Activated CD4-positive, CD25-positive, alpha-beta regulatory T cell treated with anti-CD3 and anti-CD28 coated beads, Interleukin-2, amount 50 U/mL, for 24 hours (primary cell): Measurements from ENCODE around the gene RBSN.

Source experiments
- ATAC-seq, 2 donors: fragments of 150-1000 bp; cut with Tn5 transposase; one replicate each; pipeline ENCODE4 v1.10.0; 2021; ENCODE audit warnings: mild to moderate bottlenecking in 1 of 2, moderate library complexity in 1 of 2

The RBSN gene

GRCh38 chr3:15099364-15100098 lies 583 bp upstream of the RBSN start:
- ATAC-seq = no peak

GRCh38 chr3:15097891-15098290 lies 1.1 kb downstream of the RBSN start:
- ATAC-seq = no peak

GRCh38 chr3:15096046-15096445 lies 2.9 kb downstream of the RBSN start:
- ATAC-seq = no peak

- ATAC-seq = no peak
Measured at GRCh38 chr3:15094187-15094875, 4.6 kb downstream of the RBSN start.

GRCh38 chr3:15092686-15093085 lies 6.3 kb downstream of the RBSN start:
- no peak for ATAC-seq

GRCh38 chr3:15091575-15091974 lies 7.4 kb downstream of the RBSN start:
- no peak for ATAC-seq

- no peak for ATAC-seq
Measured at GRCh38 chr3:15089201-15089600, 9.7 kb downstream of the RBSN start.

- no peak for ATAC-seq
Measured at GRCh38 chr3:15086699-15087098, 12.2 kb downstream of the RBSN start.

- ATAC-seq = no peak
Measured at GRCh38 chr3:15086263-15086662, 12.7 kb downstream of the RBSN start.

- no peak for ATAC-seq
Measured at GRCh38 chr3:15083252-15083651, 15.7 kb downstream of the RBSN start.

GRCh38 chr3:15081960-15082664 lies 16.8 kb downstream of the RBSN start:
- ATAC-seq = no peak

GRCh38 chr3:15079091-15079490 lies 19.9 kb downstream of the RBSN start:
- ATAC-seq = no peak

GRCh38 chr3:15074500-15074899 lies 24.4 kb downstream of the RBSN start:
- ATAC-seq = no peak

- ATAC-seq = no peak
Measured at GRCh38 chr3:15071699-15072098, 27.2 kb downstream of the RBSN start.

GRCh38 chr3:15069441-15069840 lies 29.5 kb downstream of the RBSN start:
- ATAC-seq = no peak

GRCh38 chr3:15066467-15066866 lies 32.5 kb downstream of the RBSN start:
- ATAC-seq = no peak

GRCh38 chr3:15065550-15066007 lies 33.4 kb downstream of the RBSN start:
- ATAC-seq = no peak

GRCh38 chr3:15064835-15065549 lies 34.0 kb downstream of the RBSN start, which contains the start of gene MRPS25:
Gene MRPS25, minus strand, starts transcription at chr3:15065315. Its CDS starts 121 bp downstream, at chr3:15065194.
- ATAC-seq = peak; percentile 98

GRCh38 chr3:15064299-15064834 lies 34.6 kb downstream of the RBSN start:
- peak; percentile 6 to 11 for ATAC-seq

- no peak for ATAC-seq
Measured at GRCh38 chr3:15063656-15064286, 35.2 kb downstream of the RBSN start.

GRCh38 chr3:15063238-15063637 lies 35.7 kb downstream of the RBSN start:
- ATAC-seq = no peak

GRCh38 chr3:15060029-15060428 lies 38.9 kb downstream of the RBSN start:
- ATAC-seq = no peak
